Activated T-helper 1 cell treated with anti-CD3 and anti-CD28 coated beads, Interleukin-2, amount 50 U/mL, for 16 hours (primary cell): ENCODE measurements around the gene RNFT2.

Experiments
- DNase-seq, 2 donors: peaks; one replicate each; pipeline ENCODE4 v3.0.0-alpha.2; 2020; ENCODE audit warnings: low read depth in 1 of 2, low spot score in 1 of 2

RNFT2 gene

GRCh38 chr12:116878567-116879508 is 140.7 kb downstream of the RNFT2 start:
- no peak for DNase-seq

GRCh38 chr12:116879509-116880212 is 141.5 kb downstream of the RNFT2 start:
- DNase-seq = no peak

DNA sequence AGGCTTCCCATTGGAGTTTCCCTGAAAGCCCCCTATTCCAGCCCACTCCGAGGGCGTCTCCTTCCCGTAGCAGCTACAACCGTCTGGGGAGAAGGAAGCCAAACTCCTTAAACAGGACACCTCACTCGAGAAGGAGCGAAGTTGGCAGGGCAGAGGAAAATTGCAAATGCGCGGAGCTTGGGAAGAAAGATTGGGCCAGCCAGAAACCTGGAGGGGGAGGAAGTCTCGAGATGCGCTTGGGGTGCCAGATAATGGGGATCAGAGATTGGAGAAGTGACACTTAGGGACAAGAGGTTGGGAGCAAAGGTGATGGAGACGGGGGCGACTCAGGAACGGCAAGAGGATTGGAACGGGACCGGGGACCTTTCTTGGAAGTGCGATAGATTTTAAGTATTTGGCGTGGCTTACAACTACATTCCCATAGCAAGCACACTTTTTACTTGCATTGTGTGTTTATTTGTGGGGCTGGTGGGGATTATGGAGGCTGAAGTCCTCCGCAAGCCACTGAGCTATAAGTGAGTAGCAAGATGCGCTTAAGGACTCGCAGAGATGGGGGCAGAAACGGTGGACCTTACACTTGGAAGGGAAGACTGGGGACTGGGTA is 142.2 kb downstream of the RNFT2 start:
- DNase-seq = no peak

GRCh38 chr12:116880817-116881324 is 142.8 kb downstream of the RNFT2 start:
- no peak for DNase-seq

GRCh38 chr12:116881325-116881876 is 143.3 kb downstream of the RNFT2 start, which contains the start of gene HRK:
Gene HRK (minus strand): TSS chr12:116881441. CDS start chr12:116881307, 134 bp downstream.
- DNase-seq = no peak

DNA sequence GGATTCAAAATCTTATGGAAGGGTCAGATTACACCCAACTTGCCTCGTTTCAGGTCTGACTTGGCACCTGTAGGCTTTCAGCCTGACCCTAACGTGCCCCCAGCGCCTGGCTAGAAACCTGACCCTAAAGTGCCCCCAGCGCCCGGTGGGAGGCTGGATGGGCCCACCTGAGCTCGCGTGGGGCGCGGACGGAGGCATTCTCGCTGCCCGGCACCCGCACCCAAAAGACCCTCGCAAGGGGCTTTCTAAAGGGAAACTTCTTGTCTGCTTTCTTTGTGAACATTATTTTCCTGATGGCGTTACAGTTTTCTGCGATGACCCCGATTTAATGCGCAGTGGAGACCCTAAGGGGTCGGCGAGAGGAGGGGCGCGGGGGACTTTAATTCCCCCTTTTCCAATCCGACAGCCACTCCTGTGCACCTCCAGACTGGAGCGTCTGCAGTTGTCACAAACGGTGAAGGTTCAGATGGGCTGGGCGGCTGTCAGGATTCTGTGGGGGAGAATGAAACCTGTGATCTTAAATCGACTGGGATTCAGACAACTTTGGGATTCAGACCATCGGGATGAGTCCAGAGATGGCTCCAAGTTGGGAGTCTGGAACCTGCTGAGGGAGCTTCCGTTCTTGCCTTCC is 143.9 kb downstream of the RNFT2 start:
- DNase-seq = no peak

DNA sequence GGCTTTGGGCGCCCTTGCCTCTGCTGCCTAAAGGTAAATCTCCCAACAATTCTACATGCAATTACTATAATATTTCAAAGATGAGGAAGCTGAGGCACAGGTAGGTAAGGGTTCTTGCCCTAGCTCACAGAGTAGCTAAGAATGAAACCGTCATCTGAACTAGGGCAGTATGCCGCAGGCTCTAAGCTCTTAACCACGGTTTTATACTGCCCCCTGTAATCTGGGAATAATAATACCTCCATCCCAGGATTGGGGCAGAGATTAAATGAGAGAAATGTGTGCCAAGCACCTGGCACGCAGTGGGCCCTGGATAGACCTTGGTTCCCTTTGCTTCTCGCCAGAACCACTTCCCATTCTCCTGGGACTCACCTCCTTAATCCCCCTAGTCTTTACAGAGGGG is 144.6 kb downstream of the RNFT2 start:
- no peak for DNase-seq

GRCh38 chr12:116884871-116885270 is 146.8 kb downstream of the RNFT2 start:
- no peak for DNase-seq

GRCh38 chr12:116885491-116885890 is 147.4 kb downstream of the RNFT2 start:
- DNase-seq = no peak

DNA sequence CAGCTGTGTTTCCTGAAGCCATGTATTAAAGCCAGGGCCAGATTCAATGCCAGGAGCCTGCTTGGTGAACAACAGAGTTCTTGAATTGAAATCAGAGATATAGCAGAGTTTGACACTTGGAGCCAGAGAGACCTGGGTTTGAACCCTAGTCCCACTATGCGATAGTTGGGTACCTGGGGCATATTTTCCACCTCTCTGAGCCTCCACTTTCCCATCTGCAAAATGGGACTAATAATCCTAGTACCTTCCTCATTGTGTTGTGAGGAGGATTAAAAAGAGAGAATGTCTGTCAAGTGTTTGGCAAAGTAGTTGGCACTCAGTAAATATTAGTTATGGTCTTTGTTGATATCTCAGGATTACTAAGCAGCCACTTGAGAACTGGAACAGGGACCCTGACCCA is 149.1 kb downstream of the RNFT2 start:
- DNase-seq = no peak

DNA sequence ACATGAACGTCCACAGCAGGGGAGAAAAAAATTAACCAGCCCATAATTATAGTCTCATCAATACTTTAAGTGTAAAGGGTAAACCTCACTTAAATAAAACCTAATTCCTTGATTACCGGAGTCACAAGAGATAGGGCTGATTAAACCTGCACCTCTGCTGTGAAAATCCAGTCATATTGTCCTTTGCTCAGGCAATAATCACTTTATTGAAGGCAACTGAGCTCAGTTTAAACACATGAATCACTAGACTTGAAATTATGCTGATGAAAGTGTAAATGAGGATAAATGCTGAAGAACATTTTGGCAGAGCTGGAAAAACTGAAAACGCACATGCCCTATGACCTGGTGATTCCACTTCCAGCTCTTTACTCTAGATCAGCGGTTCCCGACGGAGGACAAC is 149.8 kb downstream of the RNFT2 start:
- no peak for DNase-seq

- DNase-seq = no peak
Observed at GRCh38 chr12:116890330-116890729, 152.2 kb downstream of the RNFT2 start.

GRCh38 chr12:116891019-116891418 is 152.9 kb downstream of the RNFT2 start:
- no peak for DNase-seq

- DNase-seq = no peak
Observed at GRCh38 chr12:116892349-116893140, 154.4 kb downstream of the RNFT2 start.

DNA sequence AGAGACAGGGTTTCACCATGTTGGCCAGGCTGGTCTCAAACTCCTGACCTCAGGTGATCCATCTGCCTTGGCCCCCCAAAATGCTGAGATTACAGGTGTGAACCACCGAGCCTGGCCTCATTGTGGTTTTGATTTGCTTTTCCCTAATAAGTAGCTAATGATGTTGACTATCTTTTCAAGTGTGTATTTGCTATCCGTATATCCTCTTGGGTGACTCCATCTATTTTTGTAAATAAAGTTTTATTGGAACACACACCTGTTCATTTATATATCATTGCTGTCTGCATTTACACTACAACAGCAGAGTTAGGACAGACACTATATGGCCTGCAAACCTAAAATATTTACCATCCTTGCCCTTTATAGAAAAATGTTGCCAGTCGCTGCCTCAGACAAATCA is 156.8 kb downstream of the RNFT2 start:
- no peak for DNase-seq

GRCh38 chr12:116896411-116896924 is 158.4 kb downstream of the RNFT2 start:
- DNase-seq = no peak

GRCh38 chr12:116897476-116897875 is 159.4 kb downstream of the RNFT2 start:
- no peak for DNase-seq

GRCh38 chr12:116898669-116899068 is 160.6 kb downstream of the RNFT2 start:
- DNase-seq = no peak

- no peak for DNase-seq
Observed at GRCh38 chr12:116901612-116902011, 163.5 kb downstream of the RNFT2 start.
